HEK293T (cell line): Measurements from ENCODE around the gene ZNHIT6.

Experiments used
- CTCF ChIA-PET: fragments of 350-600 bp; formaldehyde crosslinking; extraction: SDS; loops from one replicate; lab custom pipeline; 2021; ENCODE audit warnings: antibody characterized with exemption, inconsistent platforms; lab: Yijun Ruan, JAX
- POLR2A ChIA-PET: fragments of 350-600 bp; formaldehyde crosslinking; extraction: SDS; loops from one replicate; lab custom pipeline; 2020; ENCODE audit warnings: antibody characterized with exemption, inconsistent platforms; lab: Yijun Ruan, JAX
- DNase-seq: peaks from one replicate; pipeline ENCODE4 v3.0.0; 2012; ENCODE audit warnings: mixed read lengths; ENCODE audit errors: extremely low spot score
- ARNT ChIP-seq: fragments of 450-650 bp; IDR thresholded peaks from 2 replicates; pipeline ENCODE4 v1.6.1; 2017; ENCODE audit warnings: mild to moderate bottlenecking
- BHLHE40 ChIP-seq: fragments of 450-650 bp; IDR thresholded peaks from 2 replicates; pipeline ENCODE4 v1.6.1; 2016; ENCODE audit warnings: mild to moderate bottlenecking, moderate library complexity, borderline replicate concordance
- CTBP1 ChIP-seq: fragments of 450-650 bp; IDR thresholded peaks from 2 replicates; pipeline ENCODE4 v1.6.1; 2016; ENCODE audit warnings: borderline replicate concordance
- ELF4 ChIP-seq: fragments of 450-650 bp; IDR thresholded peaks from 2 replicates; pipeline ENCODE4 v1.6.1; 2017; ENCODE audit warnings: antibody characterized with exemption
- FOXA1 ChIP-seq: fragments of 450-650 bp; IDR thresholded peaks from 2 replicates; pipeline ENCODE4 v1.6.1; 2016; ENCODE audit warnings: mild to moderate bottlenecking
- FOXK2 ChIP-seq: fragments of 450-650 bp; IDR thresholded peaks from 2 replicates; pipeline ENCODE4 v1.6.1; 2016; ENCODE audit warnings: mild to moderate bottlenecking
- FOXM1 ChIP-seq: fragments of 450-650 bp; IDR thresholded peaks from 2 replicates; pipeline ENCODE4 v1.6.1; 2017; ENCODE audit warnings: mild to moderate bottlenecking, borderline replicate concordance
- HDGF ChIP-seq: fragments of 450-650 bp; IDR thresholded peaks from 2 replicates; pipeline ENCODE4 v1.6.1; 2017; ENCODE audit warnings: antibody characterized with exemption, borderline replicate concordance
- L3MBTL2 ChIP-seq: fragments of 450-650 bp; conservative IDR thresholded peaks from 2 replicates; pipeline ENCODE4 v1.6.1; 2016; ENCODE audit warnings: mild to moderate bottlenecking
- LEF1 ChIP-seq: fragments of 450-650 bp; IDR thresholded peaks from 2 replicates; pipeline ENCODE4 v1.6.1; 2017; ENCODE audit warnings: mild to moderate bottlenecking, borderline replicate concordance
- NFRKB ChIP-seq: fragments of 450-650 bp; IDR thresholded peaks from 2 replicates; pipeline ENCODE4 v1.6.1; 2016; ENCODE audit warnings: mild to moderate bottlenecking, moderate library complexity
- SP1 ChIP-seq: fragments of 450-650 bp; IDR thresholded peaks from 2 replicates; pipeline ENCODE4 v1.6.1; 2017
- SUZ12 ChIP-seq: fragments of 450-650 bp; IDR thresholded peaks from 2 replicates; pipeline ENCODE4 v1.6.1; 2016; ENCODE audit warnings: mild to moderate bottlenecking
- TARDBP ChIP-seq: fragments of 450-650 bp; IDR thresholded peaks from 2 replicates; pipeline ENCODE4 v1.6.1; 2016
- ZNF384 ChIP-seq: fragments of 450-650 bp; IDR thresholded peaks from 2 replicates; pipeline ENCODE4 v1.6.1; 2016
- TF ChIP-seq, protein P1 (sequence below): fragments of 450-650 bp; IDR thresholded peaks from 2 replicates; pipeline ENCODE4 v1.6.1; 2016

The ZNHIT6 gene

GRCh38 chr1:85608851-85609250 lies 99.4 kb downstream of the ZNHIT6 start:
- POLR2A ChIA-PET: no interaction called here
- CTCF ChIA-PET: interaction anchor here (0.9 kb wide), 1 partner anchor 28 kb away, joined by 3 read pairs; no protein-coding TSS in a partner anchor
- TF ChIP-seq BHLHE40 (no peak), FOXM1 (no peak), NFRKB (no peak), FOXK2 (no peak)
- DNase-seq: no peak

DNA sequence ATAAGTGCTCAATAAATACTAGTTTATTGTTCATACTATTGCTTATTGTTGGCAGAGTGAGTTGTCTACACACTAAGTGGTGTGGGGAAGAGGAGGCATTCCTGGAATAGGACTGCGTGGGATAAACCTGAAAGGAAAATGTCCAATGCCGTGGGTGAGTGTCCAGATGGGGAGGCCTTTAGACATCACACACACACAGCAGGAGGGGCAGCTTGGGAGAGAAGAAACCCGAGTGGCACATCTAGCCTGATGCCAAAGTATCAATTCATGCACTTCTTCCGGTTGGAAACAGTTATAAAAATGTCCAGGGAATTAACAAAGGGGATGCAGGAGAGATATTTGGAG lies 100.3 kb downstream of the ZNHIT6 start:
- POLR2A ChIA-PET: no interaction called here
- DNase-seq: no peak
- TF ChIP-seq ARNT (no peak), ELF4 (no peak)
- CTCF ChIA-PET: no interaction called here

DNA sequence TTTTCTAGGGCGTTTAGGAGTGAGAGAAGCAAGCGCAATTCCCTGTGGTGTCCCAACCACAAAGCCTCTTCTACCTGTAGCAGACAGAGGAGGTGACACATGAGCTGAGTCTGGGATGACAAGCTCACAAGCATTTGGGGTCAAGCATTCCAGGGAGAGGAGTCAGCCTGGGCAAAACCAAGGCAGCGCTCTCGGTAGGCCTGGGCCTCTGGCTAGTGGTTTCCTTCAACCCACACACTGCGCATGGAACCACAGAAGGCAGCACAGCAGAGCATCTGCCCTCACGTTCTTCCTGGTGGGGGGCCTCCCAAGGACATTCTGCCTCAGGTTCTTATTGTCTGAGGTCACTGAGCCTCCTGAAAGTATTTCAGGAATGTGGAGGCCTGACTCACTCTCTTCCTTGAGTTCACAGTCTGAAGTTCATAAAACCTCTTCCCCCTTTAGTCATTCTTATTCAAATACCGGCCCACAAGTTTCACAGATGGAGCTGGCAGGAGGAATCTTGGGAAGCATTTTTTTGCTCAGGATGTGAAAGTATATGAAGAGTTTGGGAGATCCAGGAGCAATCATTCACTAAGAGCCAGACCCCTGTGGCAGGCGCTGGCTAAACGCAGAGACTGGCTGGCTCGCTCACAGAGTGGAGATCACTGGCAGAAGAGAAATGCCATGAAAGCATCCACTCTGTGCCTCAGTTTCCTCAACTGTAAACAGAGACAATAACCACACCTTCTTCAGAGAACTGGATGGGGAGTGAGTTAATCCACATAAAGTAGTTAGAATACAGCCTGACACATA lies 100.9 kb downstream of the ZNHIT6 start:
- TF ChIP-seq SUZ12 (no peak), FOXK2 (no peak), ARNT (no peak), FOXM1 (no peak), TARDBP (no peak), CTBP1 (no peak), NFRKB (no peak), ZNF384 (no peak), BHLHE40 (no peak), LEF1 (no peak), HDGF (no peak), SP1 (no peak), FOXA1 (no peak), L3MBTL2 (no peak), ELF4 (no peak)
- TF ChIP-seq, protein P1, sequence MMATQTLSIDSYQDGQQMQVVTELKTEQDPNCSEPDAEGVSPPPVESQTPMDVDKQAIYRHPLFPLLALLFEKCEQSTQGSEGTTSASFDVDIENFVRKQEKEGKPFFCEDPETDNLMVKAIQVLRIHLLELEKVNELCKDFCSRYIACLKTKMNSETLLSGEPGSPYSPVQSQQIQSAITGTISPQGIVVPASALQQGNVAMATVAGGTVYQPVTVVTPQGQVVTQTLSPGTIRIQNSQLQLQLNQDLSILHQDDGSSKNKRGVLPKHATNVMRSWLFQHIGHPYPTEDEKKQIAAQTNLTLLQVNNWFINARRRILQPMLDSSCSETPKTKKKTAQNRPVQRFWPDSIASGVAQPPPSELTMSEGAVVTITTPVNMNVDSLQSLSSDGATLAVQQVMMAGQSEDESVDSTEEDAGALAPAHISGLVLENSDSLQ: no peak
- ChIA-PET CTCF (interaction anchor here (0.9 to 1.5 kb wide), 3 partner anchors 26 to 298 kb away, joined by 4 to 5 read pairs (median 4); no protein-coding TSS in a partner anchor), POLR2A (interaction anchor here (1.2 to 1.9 kb wide), 2 partner anchors 21 to 101 kb away, joined by 3 to 5 read pairs; partner anchors contain the start of gene ZNHIT6)
- no peak for DNase-seq

- TF ChIP-seq BHLHE40 (no peak), L3MBTL2 (no peak), NFRKB (no peak), LEF1 (no peak), SUZ12 (no peak), ELF4 (no peak), FOXK2 (no peak), ARNT (no peak), FOXM1 (no peak)
- POLR2A ChIA-PET: interaction anchor here (0.9 to 1.9 kb wide), 4 partner anchors 20 to 102 kb away, joined by 3 to 5 read pairs (median 4); partner anchors contain the start of genes CCN1 and ZNHIT6
- CTCF ChIA-PET: interaction anchor here (0.8 to 1.5 kb wide), 4 partner anchors 20 to 297 kb away, joined by 3 to 5 read pairs (median 4); no protein-coding TSS in a partner anchor
- no peak for DNase-seq
Measured at GRCh38 chr1:85606414-85606800, 101.8 kb downstream of the ZNHIT6 start.

- TF ChIP-seq BHLHE40 (no peak), HDGF (no peak), TARDBP (no peak), L3MBTL2 (no peak), FOXK2 (no peak), CTBP1 (no peak), SP1 (no peak), FOXM1 (no peak), SUZ12 (no peak), FOXA1 (no peak), ARNT (no peak)
- TF ChIP-seq, protein P1: no peak
- CTCF ChIA-PET: interaction anchor here (0.8 to 1.5 kb wide), 3 partner anchors 20 to 88 kb away, joined by 3 to 5 read pairs (median 4); no protein-coding TSS in a partner anchor
- POLR2A ChIA-PET: interaction anchor here (0.9 to 1.9 kb wide), 3 partner anchors 20 to 27 kb away, joined by 3 to 5 read pairs (median 5); partner anchors contain the start of gene CCN1
- DNase-seq: no peak
Measured at GRCh38 chr1:85605484-85606413, 102.5 kb downstream of the ZNHIT6 start.
